Retinal pigment epithelial cell (primary cell): Measurements from ENCODE around the gene NOTCH1.
A peak's percentile ranks its signal among the peaks of the same experiment; 100 is the strongest.

Experiments used
- DNase-seq: peaks from one replicate; pipeline ENCODE4 v3.0.0-alpha.2; 2010; ENCODE audit warnings: low read depth
- H3K4me3 ChIP-seq: 2 replicates; pipeline ENCODE4 v1.5.1; 2011; ENCODE audit warnings: mild to moderate bottlenecking, low read length, control low read depth, moderate library complexity
- TF ChIP-seq, protein P1 (sequence below): conservative IDR thresholded peaks from 2 replicates; pipeline ENCODE4 v1.5.1; 2011; ENCODE audit warnings: low read depth, low read length, control low read depth, inconsistent platforms

NOTCH1 gene

DNA sequence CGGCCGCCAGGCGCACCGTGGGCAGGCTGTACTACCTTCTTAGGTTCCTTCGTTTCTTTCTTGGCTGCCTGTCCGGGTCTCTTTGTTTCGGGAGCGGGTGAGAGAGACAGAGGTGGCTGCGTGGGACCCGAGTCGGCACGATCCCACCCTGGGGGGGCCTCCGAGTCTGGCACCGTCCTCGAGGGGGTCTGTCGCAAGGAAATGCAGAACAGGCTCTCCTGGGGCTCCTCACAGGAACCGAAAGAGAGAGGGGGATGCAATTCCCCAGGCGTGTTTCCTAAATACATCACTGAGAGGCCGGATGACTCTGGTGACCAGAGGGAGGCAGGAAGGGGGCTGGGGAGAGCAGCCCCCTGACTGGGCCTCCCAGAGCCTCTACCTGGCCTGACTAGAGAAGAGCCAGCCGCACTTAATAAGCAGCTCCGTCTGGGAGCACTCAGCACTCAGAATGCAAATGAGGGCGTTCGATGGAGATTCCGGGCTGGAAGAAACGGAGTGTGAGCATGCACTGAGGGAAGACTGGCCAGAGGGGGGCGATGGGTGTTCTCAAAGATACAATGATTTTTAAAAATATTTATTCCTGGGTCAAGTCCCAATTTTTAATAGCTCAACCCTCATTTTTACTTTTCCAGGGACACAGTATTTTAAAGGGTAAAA, 94.5 kb downstream of the NOTCH1 start:
- TF ChIP-seq, protein P1, sequence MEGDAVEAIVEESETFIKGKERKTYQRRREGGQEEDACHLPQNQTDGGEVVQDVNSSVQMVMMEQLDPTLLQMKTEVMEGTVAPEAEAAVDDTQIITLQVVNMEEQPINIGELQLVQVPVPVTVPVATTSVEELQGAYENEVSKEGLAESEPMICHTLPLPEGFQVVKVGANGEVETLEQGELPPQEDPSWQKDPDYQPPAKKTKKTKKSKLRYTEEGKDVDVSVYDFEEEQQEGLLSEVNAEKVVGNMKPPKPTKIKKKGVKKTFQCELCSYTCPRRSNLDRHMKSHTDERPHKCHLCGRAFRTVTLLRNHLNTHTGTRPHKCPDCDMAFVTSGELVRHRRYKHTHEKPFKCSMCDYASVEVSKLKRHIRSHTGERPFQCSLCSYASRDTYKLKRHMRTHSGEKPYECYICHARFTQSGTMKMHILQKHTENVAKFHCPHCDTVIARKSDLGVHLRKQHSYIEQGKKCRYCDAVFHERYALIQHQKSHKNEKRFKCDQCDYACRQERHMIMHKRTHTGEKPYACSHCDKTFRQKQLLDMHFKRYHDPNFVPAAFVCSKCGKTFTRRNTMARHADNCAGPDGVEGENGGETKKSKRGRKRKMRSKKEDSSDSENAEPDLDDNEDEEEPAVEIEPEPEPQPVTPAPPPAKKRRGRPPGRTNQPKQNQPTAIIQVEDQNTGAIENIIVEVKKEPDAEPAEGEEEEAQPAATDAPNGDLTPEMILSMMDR = peak; percentile 10
- no peak overlapping the region for H3K4me3 ChIP-seq
- no peak for DNase-seq

DNA sequence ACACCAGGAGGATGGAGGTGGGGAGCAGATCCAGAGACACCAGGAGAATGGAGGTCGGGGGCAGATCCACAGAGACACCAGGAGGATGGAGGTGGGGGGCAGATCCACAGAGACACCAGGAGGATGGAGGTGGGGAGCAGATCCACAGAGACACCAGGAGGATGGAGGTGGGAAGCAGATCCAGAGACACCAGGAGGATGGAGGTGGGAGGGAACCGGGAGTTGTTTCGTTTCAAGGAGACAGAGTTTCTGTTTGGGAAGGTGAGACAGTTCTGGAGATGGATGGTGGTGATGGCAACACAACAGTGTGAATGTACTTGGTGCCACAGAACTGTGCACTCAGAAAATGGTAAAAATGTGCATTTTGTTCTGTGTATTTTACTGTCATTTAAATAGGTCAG, 97.2 kb downstream of the NOTCH1 start:
- H3K4me3 ChIP-seq = no peak overlapping the region
- TF ChIP-seq, protein P1 = no peak

DNA sequence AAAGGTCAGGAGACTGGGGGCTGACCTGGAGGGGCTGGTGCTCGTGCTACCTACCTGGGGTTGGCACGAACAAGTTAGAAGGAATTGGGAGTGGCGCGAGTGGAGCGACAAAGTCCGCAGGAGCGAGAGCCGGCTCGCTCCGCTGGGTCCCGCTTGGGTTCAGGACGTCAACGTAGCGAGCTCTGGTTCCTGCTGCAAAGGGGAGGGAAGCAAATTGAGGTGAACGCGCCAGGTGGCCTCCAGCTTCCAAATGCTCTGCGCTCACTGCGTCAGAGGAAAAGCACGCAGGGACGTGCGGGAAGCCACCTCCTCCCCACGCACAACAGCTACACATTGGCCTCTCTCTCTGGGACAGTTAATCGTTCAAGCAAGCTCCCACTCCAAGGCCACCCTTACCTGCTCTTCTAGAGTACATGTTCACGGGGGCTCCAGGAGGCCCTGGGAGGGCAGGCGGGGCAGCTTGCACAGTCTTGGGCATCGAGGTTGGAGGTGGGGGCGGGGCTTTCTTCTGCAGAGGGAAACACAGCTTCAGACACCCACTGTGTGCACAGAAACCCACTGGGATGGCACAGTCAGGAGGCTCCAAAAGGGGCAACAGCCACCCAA, 98.6 kb downstream of the NOTCH1 start:
- H3K4me3 ChIP-seq = no peak overlapping the region
- DNase-seq = no peak
- TF ChIP-seq, protein P1 = no peak

More for the DNA sequence above, 97.2 kb downstream of the NOTCH1 start:
- DNase-seq = no peak

DNA sequence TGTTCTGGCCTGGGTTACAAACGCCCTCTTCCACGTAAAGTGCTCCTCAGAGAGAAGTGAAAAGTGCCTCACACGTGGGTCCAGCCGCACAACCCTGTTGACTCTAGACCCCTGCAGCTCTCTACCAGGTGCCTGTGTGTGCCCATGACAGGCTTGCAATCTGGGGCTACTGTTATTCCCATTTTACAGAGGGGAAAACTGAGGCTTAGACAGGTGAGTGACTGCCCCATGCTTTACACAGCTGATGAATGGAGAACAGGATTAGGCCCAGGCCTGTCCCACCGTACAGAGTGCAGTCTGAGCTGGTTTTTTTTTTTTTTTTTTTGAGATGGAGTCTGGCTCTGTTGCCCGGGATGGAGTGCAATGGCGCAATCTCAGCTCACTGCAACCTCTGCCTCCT, 100.0 kb downstream of the NOTCH1 start:
- TF ChIP-seq, protein P1 = no peak
- no peak for DNase-seq
- no peak overlapping the region for H3K4me3 ChIP-seq
